ENCODE measurements around the gene MCTP1.

DNA sequence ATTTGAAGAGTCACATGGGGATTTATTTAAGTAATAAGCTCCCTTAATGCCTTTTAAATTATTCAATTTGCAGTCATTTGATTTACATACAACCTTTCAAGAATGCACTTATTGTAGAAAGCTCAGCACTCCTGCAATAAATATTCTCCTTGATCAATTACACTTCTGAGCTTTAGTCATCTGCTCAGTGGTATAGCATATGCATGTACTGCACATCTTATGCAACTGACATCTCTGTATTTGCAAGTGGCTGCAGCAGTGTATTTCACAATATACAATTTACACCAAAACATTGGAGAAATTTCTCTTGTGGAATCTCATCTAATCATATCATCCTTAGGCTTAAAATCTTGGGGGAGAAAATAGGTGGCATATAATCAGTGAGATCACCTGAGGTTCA, 340.7 kb downstream of the MCTP1 start:
- TF ChIP-seq, protein P1, sequence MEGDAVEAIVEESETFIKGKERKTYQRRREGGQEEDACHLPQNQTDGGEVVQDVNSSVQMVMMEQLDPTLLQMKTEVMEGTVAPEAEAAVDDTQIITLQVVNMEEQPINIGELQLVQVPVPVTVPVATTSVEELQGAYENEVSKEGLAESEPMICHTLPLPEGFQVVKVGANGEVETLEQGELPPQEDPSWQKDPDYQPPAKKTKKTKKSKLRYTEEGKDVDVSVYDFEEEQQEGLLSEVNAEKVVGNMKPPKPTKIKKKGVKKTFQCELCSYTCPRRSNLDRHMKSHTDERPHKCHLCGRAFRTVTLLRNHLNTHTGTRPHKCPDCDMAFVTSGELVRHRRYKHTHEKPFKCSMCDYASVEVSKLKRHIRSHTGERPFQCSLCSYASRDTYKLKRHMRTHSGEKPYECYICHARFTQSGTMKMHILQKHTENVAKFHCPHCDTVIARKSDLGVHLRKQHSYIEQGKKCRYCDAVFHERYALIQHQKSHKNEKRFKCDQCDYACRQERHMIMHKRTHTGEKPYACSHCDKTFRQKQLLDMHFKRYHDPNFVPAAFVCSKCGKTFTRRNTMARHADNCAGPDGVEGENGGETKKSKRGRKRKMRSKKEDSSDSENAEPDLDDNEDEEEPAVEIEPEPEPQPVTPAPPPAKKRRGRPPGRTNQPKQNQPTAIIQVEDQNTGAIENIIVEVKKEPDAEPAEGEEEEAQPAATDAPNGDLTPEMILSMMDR (IDR thresholded peaks at IDR 0.05), result no peak
- TF ChIP-seq POLR2AphosphoS5 (IDR thresholded peaks at IDR 0.05) (no peak), POLR2A (IDR thresholded peaks at IDR 0.05) (no peak), EP300 (IDR thresholded peaks at IDR 0.05; ENCODE audit: low read depth) (no peak)

All from transverse colon (tissue), 4 donors.